RKO (cell line): ENCODE data around the gene UBE2G1.
A peak's percentile ranks its signal among the peaks of the same experiment; 100 is the strongest.
"Not testable (repeated sequence)": the region's sequence is repeated elsewhere in the genome, so short reads cannot be mapped to it uniquely, and the experiment has no call there.

Source experiments
- DNase-seq: peaks from one replicate; pipeline ENCODE4 v3.0.0-alpha.2; 2016; ENCODE audit warnings: low spot score

The UBE2G1 gene

GRCh38 chr17:4366327-4367063, at the start of gene UBE2G1:
Gene UBE2G1, minus strand, starts transcription at chr17:4366675. Its CDS starts 359 bp downstream, at chr17:4366316.
- DNase-seq: peak; percentile 94

- DNase-seq: peak; percentile 87
These were observed 46.7 kb upstream of the UBE2G1 start for GRCh38 chr17:4412933-4413831.

- no peak for DNase-seq
These were observed 44.7 kb upstream of the UBE2G1 start for GRCh38 chr17:4411201-4411600.

- no peak for DNase-seq
These were observed 43.2 kb upstream of the UBE2G1 start for GRCh38 chr17:4409659-4410058.

GRCh38 chr17:4407851-4408250, 41.4 kb upstream of the UBE2G1 start:
- peak; percentile 16 for DNase-seq

- DNase-seq: no peak
These were observed 40.7 kb upstream of the UBE2G1 start for GRCh38 chr17:4407216-4407615.

- no peak for DNase-seq
These were observed 39.9 kb upstream of the UBE2G1 start for GRCh38 chr17:4406386-4406785.

GRCh38 chr17:4405699-4406098, 39.2 kb upstream of the UBE2G1 start:
- DNase-seq: no peak

- no peak for DNase-seq
These were observed 38.7 kb upstream of the UBE2G1 start for GRCh38 chr17:4405038-4405669.

GRCh38 chr17:4397840-4398239, 31.4 kb upstream of the UBE2G1 start:
- no peak for DNase-seq

GRCh38 chr17:4395111-4395478, 28.6 kb upstream of the UBE2G1 start:
- no peak for DNase-seq

GRCh38 chr17:4394208-4395110, 28.0 kb upstream of the UBE2G1 start:
- DNase-seq: no peak

GRCh38 chr17:4393806-4394205, 27.3 kb upstream of the UBE2G1 start:
- DNase-seq: no peak

- DNase-seq: no peak
These were observed 22.6 kb upstream of the UBE2G1 start for GRCh38 chr17:4389079-4389478.

- no peak for DNase-seq
These were observed 20.7 kb upstream of the UBE2G1 start for GRCh38 chr17:4387137-4387536.

- DNase-seq: no peak
These were observed 19.9 kb upstream of the UBE2G1 start for GRCh38 chr17:4386406-4386805.

- DNase-seq: no peak
These were observed 15.5 kb upstream of the UBE2G1 start for GRCh38 chr17:4381690-4382671.

- DNase-seq: no peak
These were observed 12.2 kb upstream of the UBE2G1 start for GRCh38 chr17:4378626-4379025.

GRCh38 chr17:4377247-4377646, 10.8 kb upstream of the UBE2G1 start:
- DNase-seq: not testable (repeated sequence)

GRCh38 chr17:4375796-4376440, 9.4 kb upstream of the UBE2G1 start:
- DNase-seq: not testable (repeated sequence)
